Neural progenitor cell (in vitro differentiated cells): ENCODE results near the gene FLVCR1. TPM values are rescaled to one million over a fixed set of nuclear protein-coding genes. Genes with fewer than 3 reads are reported as not detected.

Experiments
- DNase-seq: peaks from one replicate; pipeline ENCODE4 v3.0.0-alpha.2; 2016; ENCODE audit warnings: low spot score
- H2AFZ ChIP-seq: fragments of 200-600 bp; sonication (generic); replicated peaks from 2 replicates; pipeline ENCODE4 v1.6.1; 2016; ENCODE audit warnings: antibody characterized with exemption
- H3F3A ChIP-seq: fragments of 200-600 bp; sonication (generic); 2 replicates; pipeline ENCODE4 v1.6.1; 2016; ENCODE audit warnings: antibody characterized with exemption, low read depth
- H3K27ac ChIP-seq: fragments of 200-600 bp; sonication (generic); 2 replicates; pipeline ENCODE4 v1.5.1; 2016; ENCODE audit warnings: mild to moderate bottlenecking
- H3K27me3 ChIP-seq: fragments of 200-600 bp; sonication (generic); 2 replicates; pipeline ENCODE4 v1.6.1; 2016; ENCODE audit warnings: mild to moderate bottlenecking, moderate library complexity
- H3K36me3 ChIP-seq: fragments of 200-600 bp; sonication (generic); 2 replicates; pipeline ENCODE4 v1.5.1; 2016
- H3K4me1 ChIP-seq: fragments of 200-600 bp; sonication (generic); 2 replicates; pipeline ENCODE4 v1.6.1; 2016; ENCODE audit warnings: mixed run types
- H3K4me2 ChIP-seq: fragments of 200-600 bp; sonication (generic); 2 replicates; pipeline ENCODE4 v1.6.1; 2016
- H3K4me3 ChIP-seq: fragments of 200-600 bp; sonication (generic); 2 replicates; pipeline ENCODE4 v1.5.1; 2016
- H3K79me2 ChIP-seq: fragments of 200-600 bp; sonication (generic); 2 replicates; pipeline ENCODE4 v1.6.1; 2016; ENCODE audit warnings: low read depth
- H3K9ac ChIP-seq: fragments of 200-600 bp; sonication (generic); 2 replicates; pipeline ENCODE4 v1.6.1; 2016
- H3K9me3 ChIP-seq: fragments of 200-600 bp; sonication (generic); 2 replicates; pipeline ENCODE4 v1.5.1; 2016; ENCODE audit warnings: low read depth
- H4K20me1 ChIP-seq: fragments of 200-600 bp; sonication (generic); 2 replicates; pipeline ENCODE4 v1.6.1; 2016; ENCODE audit warnings: low read depth
- H3K27ac Mint-ChIP-seq: 3 replicates; pipeline ENCODE4 v1.8.0; 2021; ENCODE audit warnings: mixed read lengths
- H3K27me3 Mint-ChIP-seq: 2 replicates; pipeline ENCODE4 v1.8.0; 2022; ENCODE audit warnings: low read depth, mild to moderate bottlenecking, inconsistent platforms, moderate library complexity, mixed read lengths; ENCODE audit not compliant: insufficient read depth
- H3K36me3 Mint-ChIP-seq: 3 replicates; pipeline ENCODE4 v1.8.0; 2021; ENCODE audit warnings: mixed read lengths
- H3K4me1 Mint-ChIP-seq: 3 replicates; pipeline ENCODE4 v1.8.0; 2021; ENCODE audit warnings: mixed read lengths
- H3K4me3 Mint-ChIP-seq: 3 replicates; pipeline ENCODE4 v1.8.0; 2021; ENCODE audit warnings: mild to moderate bottlenecking, moderate library complexity, mixed read lengths
- H3K9me3 Mint-ChIP-seq: 3 replicates; pipeline ENCODE4 v1.8.0; 2020; ENCODE audit warnings: mixed read lengths
- EZH2 ChIP-seq: fragments of 200-600 bp; sonication (generic); IDR thresholded peaks from 2 replicates; pipeline ENCODE4 v1.6.1; 2017; ENCODE audit warnings: antibody characterized with exemption, mild to moderate bottlenecking, moderate library complexity
- EZH2phosphoT487 ChIP-seq: fragments of 200-600 bp; sonication (generic); IDR thresholded peaks from 2 replicates; pipeline ENCODE4 v1.6.1; 2017; ENCODE audit warnings: antibody characterized with exemption
- total RNA-seq: library from RNA; depleted of rRNA; stranded (reverse); fragments of >200 nt; gene quantifications from 2 replicates; pipeline ENCODE4 v1.2.3, GENCODE V29; 2015; ENCODE audit warnings: low replicate concordance
- TF ChIP-seq, protein P1 (sequence below): fragments of 200-600 bp; sonication (generic); IDR thresholded peaks from 2 replicates; pipeline ENCODE4 v1.5.1; 2017; ENCODE audit warnings: antibody characterized with exemption, mild to moderate bottlenecking

The FLVCR1 gene
- total RNA-seq, 1 donor from 2014 or later = 33.2 TPM

GRCh38 chr1:212856755-212857154 is 1.3 kb upstream of the FLVCR1 start:
- Histone ChIP-seq H4K20me1 (peaks cover 24% of the 10 kb centered on the region), H3K27me3 (no peaks in the 10 kb centered on the region), H3K9ac (no peak overlapping the region), H3K27ac (no peak overlapping the region), H3K4me2 (peak overlapping the region; percentile 90), H3K9me3 (no peaks in the 10 kb centered on the region), H3K79me2 (peaks cover 43% of the 10 kb centered on the region), H2AFZ (peak overlapping the region; percentile 29), H3K36me3 (peaks cover 4% of the 10 kb centered on the region), H3K4me3 (peak overlapping the region; percentile 67), H3F3A (peaks cover 13% of the 10 kb centered on the region), H3K4me1 (peaks cover 12% of the 10 kb centered on the region)
- Mint-ChIP-seq H3K36me3 (peaks cover 7% of the 10 kb centered on the region), H3K4me1 (peaks cover 17% of the 10 kb centered on the region), H3K4me3 (no peak overlapping the region), H3K9me3 (peaks cover 2% of the 10 kb centered on the region), H3K27ac (peak overlapping the region; percentile 21), H3K27me3 (no peaks in the 10 kb centered on the region)
- no peak for TF ChIP-seq EZH2phosphoT487
- no peak for TF ChIP-seq EZH2
- TF ChIP-seq, protein P1, sequence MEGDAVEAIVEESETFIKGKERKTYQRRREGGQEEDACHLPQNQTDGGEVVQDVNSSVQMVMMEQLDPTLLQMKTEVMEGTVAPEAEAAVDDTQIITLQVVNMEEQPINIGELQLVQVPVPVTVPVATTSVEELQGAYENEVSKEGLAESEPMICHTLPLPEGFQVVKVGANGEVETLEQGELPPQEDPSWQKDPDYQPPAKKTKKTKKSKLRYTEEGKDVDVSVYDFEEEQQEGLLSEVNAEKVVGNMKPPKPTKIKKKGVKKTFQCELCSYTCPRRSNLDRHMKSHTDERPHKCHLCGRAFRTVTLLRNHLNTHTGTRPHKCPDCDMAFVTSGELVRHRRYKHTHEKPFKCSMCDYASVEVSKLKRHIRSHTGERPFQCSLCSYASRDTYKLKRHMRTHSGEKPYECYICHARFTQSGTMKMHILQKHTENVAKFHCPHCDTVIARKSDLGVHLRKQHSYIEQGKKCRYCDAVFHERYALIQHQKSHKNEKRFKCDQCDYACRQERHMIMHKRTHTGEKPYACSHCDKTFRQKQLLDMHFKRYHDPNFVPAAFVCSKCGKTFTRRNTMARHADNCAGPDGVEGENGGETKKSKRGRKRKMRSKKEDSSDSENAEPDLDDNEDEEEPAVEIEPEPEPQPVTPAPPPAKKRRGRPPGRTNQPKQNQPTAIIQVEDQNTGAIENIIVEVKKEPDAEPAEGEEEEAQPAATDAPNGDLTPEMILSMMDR = no peak
- DNase-seq = no peak

DNA sequence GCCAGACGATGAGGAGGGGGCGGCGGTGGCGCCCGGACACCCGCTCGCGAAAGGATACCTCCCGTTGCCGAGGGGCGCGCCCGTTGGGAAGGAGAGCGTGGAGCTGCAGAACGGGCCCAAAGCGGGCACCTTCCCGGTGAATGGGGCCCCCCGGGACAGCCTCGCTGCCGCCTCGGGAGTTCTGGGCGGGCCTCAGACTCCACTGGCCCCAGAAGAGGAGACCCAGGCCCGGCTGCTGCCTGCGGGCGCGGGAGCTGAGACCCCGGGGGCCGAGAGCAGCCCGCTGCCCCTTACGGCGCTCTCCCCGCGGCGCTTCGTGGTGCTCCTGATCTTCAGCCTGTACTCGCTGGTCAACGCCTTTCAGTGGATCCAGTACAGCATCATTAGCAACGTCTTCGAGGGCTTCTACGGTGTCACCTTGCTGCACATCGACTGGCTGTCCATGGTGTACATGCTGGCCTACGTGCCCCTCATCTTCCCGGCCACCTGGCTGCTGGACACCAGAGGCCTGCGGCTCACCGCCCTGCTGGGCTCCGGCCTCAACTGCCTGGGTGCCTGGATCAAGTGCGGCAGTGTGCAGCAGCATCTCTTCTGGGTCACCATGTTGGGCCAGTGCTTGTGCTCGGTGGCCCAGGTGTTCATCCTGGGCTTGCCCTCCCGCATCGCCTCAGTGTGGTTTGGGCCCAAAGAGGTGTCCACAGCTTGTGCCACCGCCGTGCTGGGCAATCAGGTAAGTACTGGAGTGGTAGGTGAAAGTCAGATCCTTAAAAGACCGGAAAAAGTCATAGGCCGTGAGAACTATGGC is 588 bp downstream of the FLVCR1 start:
- Mint-ChIP-seq H3K36me3 (peaks cover 9% of the 10 kb centered on the region), H3K9me3 (no peaks in the 10 kb centered on the region), H3K4me3 (no peak overlapping the region), H3K4me1 (peaks cover 17% of the 10 kb centered on the region), H3K27me3 (no peaks in the 10 kb centered on the region), H3K27ac (peak overlapping the region; percentile 98)
- Histone ChIP-seq H3K27ac (peak overlapping the region; percentile 65), H3K4me3 (peak overlapping the region; percentile 67), H3K9ac (peak overlapping the region; percentile 57), H3K4me2 (peak overlapping the region; percentile 90), H3K9me3 (no peaks in the 10 kb centered on the region), H3K4me1 (peaks cover 12% of the 10 kb centered on the region), H3K79me2 (peaks cover 62% of the 10 kb centered on the region), H2AFZ (peak overlapping the region; percentile 52), H3F3A (peaks cover 13% of the 10 kb centered on the region), H3K36me3 (peaks cover 16% of the 10 kb centered on the region), H4K20me1 (peaks cover 24% of the 10 kb centered on the region), H3K27me3 (no peaks in the 10 kb centered on the region)
- TF ChIP-seq, protein P1 = no peak
- TF ChIP-seq EZH2 = no peak
- peak; percentile 32 for DNase-seq

GRCh38 chr1:212860713-212861581 is 2.9 kb downstream of the FLVCR1 start:
- Histone ChIP-seq H3K4me2 (peak overlapping the region; percentile 90), H3K79me2 (peaks cover 74% of the 10 kb centered on the region), H4K20me1 (peaks cover 24% of the 10 kb centered on the region), H3K36me3 (peaks cover 16% of the 10 kb centered on the region), H3K27me3 (no peaks in the 10 kb centered on the region), H2AFZ (no peak overlapping the region), H3K9me3 (no peaks in the 10 kb centered on the region), H3K4me3 (peak overlapping the region; percentile 67), H3K9ac (no peak overlapping the region), H3K4me1 (peaks cover 12% of the 10 kb centered on the region), H3K27ac (no peak overlapping the region), H3F3A (peaks cover 13% of the 10 kb centered on the region)
- Mint-ChIP-seq H3K27me3 (peaks cover 4% of the 10 kb centered on the region), H3K9me3 (no peaks in the 10 kb centered on the region), H3K36me3 (peaks cover 18% of the 10 kb centered on the region), H3K4me3 (no peak overlapping the region), H3K4me1 (peaks cover 21% of the 10 kb centered on the region), H3K27ac (no peak overlapping the region)
- TF ChIP-seq EZH2phosphoT487 = no peak
- DNase-seq = peak; percentile 39
